ENCODE data around the gene ATP5F1D. TPM values are rescaled to one million over a fixed set of nuclear protein-coding genes. Genes with fewer than 3 reads are reported as not detected.

Gene ATP5F1D
- total and polyA plus RNA-seq, 2 of the 13 experiments (the other 11 are each of a cell fraction or from before 2014, with no cell fraction given): 39.4 to 78.7 TPM

- no peak for TF ChIP-seq SMYD3 (CRISPR knock-in tag; IDR thresholded peaks at IDR 0.05)
- TF ChIP-seq ZBTB7B (CRISPR knock-in tag; IDR thresholded peaks at IDR 0.05): no peak; the same call in 1 of the 2 replicates
- TF ChIP-seq TCF12 (IDR thresholded peaks at IDR 0.05): no peak
- TF ChIP-seq TCF12 (CRISPR knock-in tag; IDR thresholded peaks at IDR 0.05): no peak
- TF ChIP-seq ZNF550 (CRISPR knock-in tag; IDR thresholded peaks at IDR 0.05; ENCODE audit: borderline replicate concordance): no peak
- no peak for TF ChIP-seq ZMAT3 (CRISPR knock-in tag; conservative IDR thresholded peaks at IDR 0.05)
- TF ChIP-seq ZZZ3 (CRISPR knock-in tag; IDR thresholded peaks at IDR 0.05; ENCODE audit: borderline replicate concordance): no peak
- no peak for TF ChIP-seq ZNF10 (CRISPR knock-in tag; IDR thresholded peaks at IDR 0.05; ENCODE audit: borderline replicate concordance, low read depth)
- no peak for TF ChIP-seq TGIF2 (CRISPR knock-in tag; IDR thresholded peaks at IDR 0.05)
- TF ChIP-seq HCFC1 (IDR thresholded peaks at IDR 0.05; ENCODE audit: low read depth, low read length): no peak
- TF ChIP-seq HNF4G (IDR thresholded peaks at IDR 0.05; ENCODE audit: borderline replicate concordance, low read depth, low read length): 0 out of 2 replicates have a peak, but pooled peaks have one; percentile 35
- peak; percentile 64; the same call in 1 of the 2 replicates for TF ChIP-seq HNF4G (CRISPR knock-in tag; IDR thresholded peaks at IDR 0.05; ENCODE audit: borderline replicate concordance, low read depth)
- TF ChIP-seq ZEB1 (IDR thresholded peaks at IDR 0.05; ENCODE audit: insufficient replicate concordance, low read depth): no peak
- no peak for TF ChIP-seq MEIS2 (CRISPR knock-in tag; IDR thresholded peaks at IDR 0.05)
- TF ChIP-seq MXD4 (CRISPR knock-in tag; IDR thresholded peaks at IDR 0.05): no peak
- TF ChIP-seq PRDM4 (CRISPR knock-in tag; IDR thresholded peaks at IDR 0.05; ENCODE audit: borderline replicate concordance): no peak
- TF ChIP-seq CEBPG (CRISPR knock-in tag; IDR thresholded peaks at IDR 0.05): no peak
- no peak for TF ChIP-seq NKX3-1 (CRISPR knock-in tag; IDR thresholded peaks at IDR 0.05)
- no peak for TF ChIP-seq EP300 (IDR thresholded peaks at IDR 0.05; ENCODE audit: low read depth in 2 of 2, low read length in 2 of 2)
- no peak for TF ChIP-seq EP300 (CRISPR knock-in tag; IDR thresholded peaks at IDR 0.05; ENCODE audit: borderline replicate concordance)
- no peak for TF ChIP-seq ZNF274 (CRISPR knock-in tag; IDR thresholded peaks at IDR 0.05)
- TF ChIP-seq SAP130 (CRISPR knock-in tag; IDR thresholded peaks at IDR 0.05; ENCODE audit: low read depth): peak; percentile 63
- no peak for TF ChIP-seq ZSCAN31 (CRISPR knock-in tag; IDR thresholded peaks at IDR 0.05; ENCODE audit: low read depth)
- TF ChIP-seq ZBTB42 (CRISPR knock-in tag; IDR thresholded peaks at IDR 0.05): no peak
- no peak; the same call in 1 of the 2 replicates for TF ChIP-seq ZNF543 (CRISPR knock-in tag; IDR thresholded peaks at IDR 0.05)
- no peak for TF ChIP-seq U2AF1 (optimal IDR thresholded peaks at IDR 0.05; ENCODE audit: low read depth, low read length)
- peak; percentile 63 for TF ChIP-seq ATF7-NPFF (CRISPR knock-in tag; IDR thresholded peaks at IDR 0.05; ENCODE audit: low read depth)
- no peak for TF ChIP-seq MED13 (CRISPR knock-in tag; IDR thresholded peaks at IDR 0.05)
- no peak for TF ChIP-seq GMEB1 (CRISPR knock-in tag; IDR thresholded peaks at IDR 0.05; ENCODE audit: borderline replicate concordance)
- no peak for TF ChIP-seq TAF15 (IDR thresholded peaks at IDR 0.05; ENCODE audit: low read depth, low read length, poor library complexity, severe bottlenecking)
Measured at GRCh38 chr19:1284293-1284978, 42.9 kb downstream of the ATP5F1D start (continued).

All from HepG2 (cell line).